H9 (cell line): Measurements from ENCODE around the gene FALEC. TPM values are rescaled to one million over a fixed set of nuclear protein-coding genes. Genes with fewer than 3 reads are reported as not detected.
A peak's percentile ranks its signal among the peaks of the same experiment; 100 is the strongest.

Experiments used
- DNase-seq: peaks from one replicate; pipeline ENCODE4 v3.0.0-alpha.2; 2017
- H2AFZ ChIP-seq: one replicate; pipeline ENCODE4 v1.6.1; 2013; ENCODE audit warnings: mild to moderate bottlenecking, low read length, control low read depth, moderate library complexity
- H2AK5ac ChIP-seq: 2 replicates; pipeline ENCODE4 v1.6.1; 2013; ENCODE audit warnings: low read length, control low read depth, mixed read lengths; ENCODE audit not compliant: insufficient read length
- H2BK120ac ChIP-seq: one replicate; pipeline ENCODE4 v1.6.1; 2013; ENCODE audit warnings: low read depth, mild to moderate bottlenecking, low read length, control low read depth, inconsistent platforms; ENCODE audit not compliant: poor library complexity, severe bottlenecking
- H2BK12ac ChIP-seq: 2 replicates; pipeline ENCODE4 v1.6.1; 2013; ENCODE audit warnings: low read length, control low read depth, mixed read lengths, low read depth; ENCODE audit not compliant: insufficient read length
- H2BK15ac ChIP-seq: 2 replicates; pipeline ENCODE4 v1.6.1; 2013; ENCODE audit warnings: low read depth, low read length, control low read depth
- H2BK20ac ChIP-seq: one replicate; pipeline ENCODE4 v1.6.1; 2013; ENCODE audit warnings: low read depth, mild to moderate bottlenecking, low read length, control low read depth, inconsistent platforms; ENCODE audit not compliant: poor library complexity, severe bottlenecking
- H2BK5ac ChIP-seq: 2 replicates; pipeline ENCODE4 v1.6.1; 2013; ENCODE audit warnings: low read length, control low read depth, mixed read lengths; ENCODE audit not compliant: insufficient read length
- H3K14ac ChIP-seq: 2 replicates; pipeline ENCODE4 v1.6.1; 2013; ENCODE audit warnings: low read length, control low read depth; ENCODE audit not compliant: insufficient read depth
- H3K18ac ChIP-seq: 2 replicates; pipeline ENCODE4 v1.6.1; 2013; ENCODE audit warnings: low read depth, mild to moderate bottlenecking, mixed read lengths, low read length, control low read depth; ENCODE audit not compliant: insufficient read length
- H3K23ac ChIP-seq: 2 replicates; pipeline ENCODE4 v1.6.1; 2013; ENCODE audit warnings: low read length, control low read depth, mixed read lengths, low read depth; ENCODE audit not compliant: insufficient read length
- H3K23me2 ChIP-seq: 2 replicates; pipeline ENCODE4 v1.6.1; 2013; ENCODE audit warnings: low read depth, mild to moderate bottlenecking, mixed read lengths, low read length, control low read depth; ENCODE audit not compliant: insufficient read length, poor library complexity, severe bottlenecking
- H3K27ac ChIP-seq: 2 replicates; pipeline ENCODE4 v1.5.1; 2013; ENCODE audit warnings: low read length, control low read depth, mixed read lengths, low read depth; ENCODE audit not compliant: insufficient read length
- H3K27me3 ChIP-seq: 2 replicates; pipeline ENCODE4 v1.6.1; 2013; ENCODE audit warnings: low read length, control low read depth, inconsistent platforms; ENCODE audit not compliant: insufficient read depth
- H3K4ac ChIP-seq: 2 replicates; pipeline ENCODE4 v1.6.1; 2013; ENCODE audit warnings: low read depth, mild to moderate bottlenecking, control low read depth, inconsistent platforms, low read length, moderate library complexity
- H3K4me1 ChIP-seq: 2 replicates; pipeline ENCODE4 v1.6.1; 2013; ENCODE audit warnings: low read length, control low read depth, inconsistent platforms; ENCODE audit not compliant: insufficient read depth
- H3K4me2 ChIP-seq: 2 replicates; pipeline ENCODE4 v1.6.1; 2013; ENCODE audit warnings: low read length, control low read depth, mixed read lengths; ENCODE audit not compliant: insufficient read length, insufficient read depth
- H3K56ac ChIP-seq: 2 replicates; pipeline ENCODE4 v1.6.1; 2013; ENCODE audit warnings: low read depth, mild to moderate bottlenecking, mixed read lengths, low read length, control low read depth; ENCODE audit not compliant: insufficient read length
- H3K79me1 ChIP-seq: 2 replicates; pipeline ENCODE4 v1.6.1; 2013; ENCODE audit warnings: low read depth, mild to moderate bottlenecking, moderate library complexity, low read length, control low read depth, inconsistent platforms; ENCODE audit not compliant: insufficient read depth, poor library complexity, severe bottlenecking
- H3K79me2 ChIP-seq: 2 replicates; pipeline ENCODE4 v1.6.1; 2013; ENCODE audit warnings: low read length, control low read depth, inconsistent platforms; ENCODE audit not compliant: insufficient read depth
- H3K9ac ChIP-seq: 2 replicates; pipeline ENCODE4 v1.6.1; 2013; ENCODE audit warnings: low read length, control low read depth, mixed read lengths; ENCODE audit not compliant: insufficient read length; ENCODE audit errors: extremely low read depth
- H3K9me3 ChIP-seq: one replicate; pipeline ENCODE4 v1.6.1; 2013; ENCODE audit warnings: low read depth, low read length, inconsistent platforms; ENCODE audit not compliant: control insufficient read depth
- H3T11ph ChIP-seq: one replicate; pipeline ENCODE4 v1.6.1; 2013; ENCODE audit warnings: mild to moderate bottlenecking, low read length, control low read depth, inconsistent platforms
- H4K20me1 ChIP-seq: one replicate; pipeline ENCODE4 v1.6.1; 2013; ENCODE audit not compliant: control insufficient read depth, insufficient read length, insufficient read depth
- H4K5ac ChIP-seq: 2 replicates; pipeline ENCODE4 v1.6.1; 2013; ENCODE audit warnings: low read depth, mild to moderate bottlenecking, mixed read lengths, low read length, control low read depth; ENCODE audit not compliant: insufficient read length
- H4K8ac ChIP-seq: replicated peaks from 2 replicates; pipeline ENCODE4 v1.6.1; 2013; ENCODE audit warnings: low read length, control low read depth, mixed read lengths, low read depth; ENCODE audit not compliant: insufficient read length
- H4K91ac ChIP-seq: 2 replicates; pipeline ENCODE4 v1.6.1; 2013; ENCODE audit warnings: low read depth, mild to moderate bottlenecking, moderate library complexity, mixed read lengths, low read length, control low read depth; ENCODE audit not compliant: insufficient read length
- H3K27ac Mint-ChIP-seq, 3 experiments: 2 replicates in 2 of 3; 3 replicates in 1 of 3; pipeline ENCODE4 v1.8.0; 2020 to 2021; ENCODE audit warnings: mixed read lengths in 3 of 3, mild to moderate bottlenecking in 1 of 3, moderate library complexity in 1 of 3
- H3K27me3 Mint-ChIP-seq: 2 replicates; pipeline ENCODE4 v1.8.0; 2021; ENCODE audit warnings: low read depth, mild to moderate bottlenecking, moderate library complexity, mixed read lengths
- H3K36me3 Mint-ChIP-seq, 3 experiments: 2 replicates in 2 of 3; 3 replicates in 1 of 3; pipeline ENCODE4 v1.8.0; 2020 to 2021; ENCODE audit warnings: low read depth in 3 of 3, mixed read lengths in 3 of 3; ENCODE audit not compliant: insufficient read depth in 1 of 3
- H3K4me1 Mint-ChIP-seq, 2 experiments: 2 replicates each; pipeline ENCODE4 v1.8.0; 2020; ENCODE audit warnings: mixed read lengths in 2 of 2
- H3K4me3 Mint-ChIP-seq, 2 experiments: 2 replicates in 1 of 2; 3 replicates in 1 of 2; pipeline ENCODE4 v1.8.0; 2020 to 2021; ENCODE audit warnings: mild to moderate bottlenecking in 2 of 2, mixed read lengths in 2 of 2, moderate library complexity in 1 of 2
- H3K9me3 Mint-ChIP-seq, 2 experiments: 2 replicates in 1 of 2; 3 replicates in 1 of 2; pipeline ENCODE4 v1.8.0; 2020; ENCODE audit warnings: mild to moderate bottlenecking in 2 of 2, mixed read lengths in 2 of 2, moderate library complexity in 1 of 2
- CTCF ChIP-seq: fragments of 200-600 bp; sonication (generic); conservative IDR thresholded peaks from 3 replicates; pipeline ENCODE4 v1.8.0; 2021; ENCODE audit warnings: antibody characterized with exemption, mild to moderate bottlenecking
- WGBS: extraction: QIAGEN DNeasy Blood & Tissue Kit; methylation state at CpG from one replicate; pipeline ENCODE4 v1.1.7; 2013; ENCODE audit warnings: missing lambda C conversion rate, low lambda C conversion rate, mixed read lengths; ENCODE audit not compliant: insufficient read length; ENCODE audit errors: extremely low coverage; 5-methylcytosine and 5-hydroxymethylcytosine counted together
- total RNA-seq: library from RNA; stranded (reverse); gene quantifications from 2 replicates; pipeline ENCODE4 v1.2.1, GENCODE V29; 2021

Gene FALEC
- total RNA-seq, 1 experiment from 2014 or later = not detected

GRCh38 chr1:150473659-150474058 is 41.9 kb upstream of the FALEC start:
- Histone ChIP-seq H3K9me3 (no peaks in the 10 kb centered on the region), H2BK120ac (no peak overlapping the region), H2BK12ac (no peak overlapping the region), H3K23me2 (no peaks in the 10 kb centered on the region), H3K23ac (no peak overlapping the region), H3K27me3 (no peaks in the 10 kb centered on the region), H3K79me2 (no peaks in the 10 kb centered on the region), H3K56ac (no peak overlapping the region), H4K5ac (no peak overlapping the region), H4K8ac (no peak overlapping the region), H3K9ac (no peak overlapping the region), H4K91ac (no peak overlapping the region), H3K4me2 (no peak overlapping the region), H3K4me1 (no peaks in the 10 kb centered on the region; the same call in 1 of the 2 replicates), H4K20me1 (no peaks in the 10 kb centered on the region), H2AK5ac (no peak overlapping the region), H3K18ac (no peak overlapping the region), H2AFZ (no peak overlapping the region), H2BK20ac (no peak overlapping the region), H3K27ac (no peak overlapping the region), H2BK15ac (no peak overlapping the region), H3K14ac (no peak overlapping the region), H3K79me1 (no peaks in the 10 kb centered on the region), H3K4ac (no peak overlapping the region), H2BK5ac (no peak overlapping the region), H3T11ph (no peak overlapping the region)
- Mint-ChIP-seq H3K36me3 (peaks cover 23 to 35% (median 31%) of the 10 kb centered on the region in 3 experiments), H3K4me1 (peaks cover 9 to 16% of the 10 kb centered on the region in 2 experiments), H3K27ac (peak overlapping the region in 1 of 3 experiments; percentile 38; a peak in 1 of 7 replicates), H3K4me3 (no peak overlapping the region), H3K27me3 (no peaks in the 10 kb centered on the region), H3K9me3 (no peaks in the 10 kb centered on the region)
- no peak for TF ChIP-seq CTCF
- DNase-seq = no peak
- no CpG with 5 or more reads among the region's 4 CpGs for WGBS
